Measurements from ENCODE around the gene ANK3.

The ANK3 gene

GRCh38 chr10:60123172-60123571, 266.5 kb downstream of the ANK3 start:
- no peak overlapping the region for H3K4me3 ChIP-seq (ENCODE audit: low read depth, low read length)
- DNase-seq (ENCODE audit: low read depth): no peak
- no peak for TF ChIP-seq MAX (IDR thresholded peaks at IDR 0.05; ENCODE audit: low read depth, low read length)
- TF ChIP-seq POLR2A (IDR thresholded peaks at IDR 0.05; ENCODE audit: extremely low read depth, insufficient read length): no peak
- no peak for TF ChIP-seq MYC (IDR thresholded peaks at IDR 0.05; ENCODE audit: low read depth, low read length)
- TF ChIP-seq CTCF (IDR thresholded peaks at IDR 0.05; ENCODE audit: low read depth, low read length): no peak

GRCh38 chr10:60122190-60122589, 267.5 kb downstream of the ANK3 start:
- no peak for DNase-seq (ENCODE audit: low read depth)
- TF ChIP-seq CTCF (IDR thresholded peaks at IDR 0.05; ENCODE audit: low read depth, low read length) (no peak), MYC (IDR thresholded peaks at IDR 0.05; ENCODE audit: low read depth, low read length) (no peak)
- no peak overlapping the region for H3K4me3 ChIP-seq (ENCODE audit: low read depth, low read length)

- no peak overlapping the region for H3K4me3 ChIP-seq (ENCODE audit: low read depth, low read length)
- DNase-seq (ENCODE audit: low read depth): peak; percentile 57
- no peak for TF ChIP-seq POLR2A (IDR thresholded peaks at IDR 0.05; ENCODE audit: extremely low read depth, insufficient read length)
- no peak for TF ChIP-seq MYC (IDR thresholded peaks at IDR 0.05; ENCODE audit: low read depth, low read length)
- no peak for TF ChIP-seq MAX (IDR thresholded peaks at IDR 0.05; ENCODE audit: low read depth, low read length)
- TF ChIP-seq CTCF (IDR thresholded peaks at IDR 0.05; ENCODE audit: low read depth, low read length): peak; percentile 42
These were observed 274.7 kb downstream of the ANK3 start for GRCh38 chr10:60114765-60115586.

- no peak for DNase-seq (ENCODE audit: low read depth)
- no peak for TF ChIP-seq POLR2A (IDR thresholded peaks at IDR 0.05; ENCODE audit: extremely low read depth, insufficient read length)
- TF ChIP-seq MAX (IDR thresholded peaks at IDR 0.05; ENCODE audit: low read depth, low read length): no peak
- TF ChIP-seq CTCF (IDR thresholded peaks at IDR 0.05; ENCODE audit: low read depth, low read length): no peak
- no peak for TF ChIP-seq MYC (IDR thresholded peaks at IDR 0.05; ENCODE audit: low read depth, low read length)
These were observed 278.9 kb downstream of the ANK3 start for GRCh38 chr10:60110739-60111138.

GRCh38 chr10:60107308-60107976, 282.2 kb downstream of the ANK3 start:
- DNase-seq (ENCODE audit: low read depth): no peak
- no peak for TF ChIP-seq CTCF (IDR thresholded peaks at IDR 0.05; ENCODE audit: low read depth, low read length)
- no peak overlapping the region for H3K4me3 ChIP-seq (ENCODE audit: low read depth, low read length)

More at GRCh38 chr10:60110739-60111138, 278.9 kb downstream of the ANK3 start:
- no peak overlapping the region for H3K4me3 ChIP-seq (ENCODE audit: low read depth, low read length)
